Central memory CD8-positive, alpha-beta T cell (primary cell): ENCODE data around the gene KCNMA1.

ENCODE experiments used
- ATAC-seq: fragments of 150-1000 bp; cut with Tn5 transposase; replicated peaks from 2 replicates; pipeline ENCODE4 v1.10.0; 2022; ENCODE audit warnings: mild to moderate bottlenecking, moderate FRiP score, moderate number of reproducible peaks; ENCODE audit not compliant: poor library complexity, severe bottlenecking; ENCODE audit errors: extremely low read depth
- DNase-seq, 2 donors: peaks; one replicate each; pipeline ENCODE4 v3.0.0; 2021; ENCODE audit warnings: low spot score in 2 of 2
- H3K27ac Mint-ChIP-seq: one replicate; pipeline ENCODE4 v1.8.0; 2022; ENCODE audit warnings: low read depth, mild to moderate bottlenecking, moderate library complexity, mixed read lengths
- H3K27me3 Mint-ChIP-seq: one replicate; pipeline ENCODE4 v1.8.0; 2022; ENCODE audit warnings: mixed read lengths
- H3K36me3 Mint-ChIP-seq: one replicate; pipeline ENCODE4 v1.8.0; 2022; ENCODE audit warnings: mild to moderate bottlenecking, moderate library complexity, mixed read lengths; ENCODE audit not compliant: insufficient read depth
- H3K4me1 Mint-ChIP-seq: one replicate; pipeline ENCODE4 v1.8.0; 2022; ENCODE audit warnings: mixed read lengths
- H3K4me3 Mint-ChIP-seq: one replicate; pipeline ENCODE4 v1.8.0; 2022; ENCODE audit warnings: mild to moderate bottlenecking, moderate library complexity, mixed read lengths
- H3K9me3 Mint-ChIP-seq: one replicate; pipeline ENCODE4 v1.8.0; 2022; ENCODE audit warnings: mixed read lengths

KCNMA1 gene

GRCh38 chr10:77550378-77550777, 87.2 kb downstream of the KCNMA1 start:
- peaks cover 1% of the 10 kb centered on the region for H3K36me3 Mint-ChIP-seq
- DNase-seq = no peak
- no peak overlapping the region for H3K27ac Mint-ChIP-seq
- H3K4me1 Mint-ChIP-seq = no peaks in the 10 kb centered on the region
- H3K4me3 Mint-ChIP-seq = no peak overlapping the region
- no peak for ATAC-seq
- H3K27me3 Mint-ChIP-seq = peaks cover 19% of the 10 kb centered on the region
- no peaks in the 10 kb centered on the region for H3K9me3 Mint-ChIP-seq

- no peak overlapping the region for H3K4me3 Mint-ChIP-seq
- ATAC-seq = no peak
- H3K27ac Mint-ChIP-seq = no peak overlapping the region
- no peaks in the 10 kb centered on the region for H3K9me3 Mint-ChIP-seq
- peaks cover 1% of the 10 kb centered on the region for H3K36me3 Mint-ChIP-seq
- no peaks in the 10 kb centered on the region for H3K4me1 Mint-ChIP-seq
- peaks cover 36% of the 10 kb centered on the region for H3K27me3 Mint-ChIP-seq
- DNase-seq = no peak
These were observed 88.9 kb downstream of the KCNMA1 start for GRCh38 chr10:77548671-77549070.

- ATAC-seq (no peak), DNase-seq (no peak)
- peaks cover 41% of the 10 kb centered on the region for H3K27me3 Mint-ChIP-seq
- peaks cover 1% of the 10 kb centered on the region for H3K36me3 Mint-ChIP-seq
- no peak overlapping the region for H3K27ac Mint-ChIP-seq
- no peak overlapping the region for H3K4me3 Mint-ChIP-seq
- peaks cover 3% of the 10 kb centered on the region for H3K9me3 Mint-ChIP-seq
- H3K4me1 Mint-ChIP-seq = no peaks in the 10 kb centered on the region
These were observed 89.5 kb downstream of the KCNMA1 start for GRCh38 chr10:77548157-77548556.

GRCh38 chr10:77547307-77548050, 90.1 kb downstream of the KCNMA1 start:
- H3K27ac Mint-ChIP-seq = no peak overlapping the region
- H3K4me3 Mint-ChIP-seq = no peak overlapping the region
- peaks cover 1% of the 10 kb centered on the region for H3K36me3 Mint-ChIP-seq
- H3K9me3 Mint-ChIP-seq = peaks cover 6% of the 10 kb centered on the region
- H3K4me1 Mint-ChIP-seq = no peaks in the 10 kb centered on the region
- peaks cover 44% of the 10 kb centered on the region for H3K27me3 Mint-ChIP-seq
- ATAC-seq (no peak), DNase-seq (no peak)

GRCh38 chr10:77546042-77546441, 91.6 kb downstream of the KCNMA1 start:
- peaks cover 1% of the 10 kb centered on the region for H3K36me3 Mint-ChIP-seq
- H3K27me3 Mint-ChIP-seq = peaks cover 44% of the 10 kb centered on the region
- H3K4me3 Mint-ChIP-seq = no peak overlapping the region
- H3K4me1 Mint-ChIP-seq = no peaks in the 10 kb centered on the region
- H3K27ac Mint-ChIP-seq = no peak overlapping the region
- no peak for ATAC-seq
- DNase-seq = no peak
- peaks cover 6% of the 10 kb centered on the region for H3K9me3 Mint-ChIP-seq

GRCh38 chr10:77545585-77545984, 92.0 kb downstream of the KCNMA1 start:
- H3K9me3 Mint-ChIP-seq = peaks cover 6% of the 10 kb centered on the region
- H3K36me3 Mint-ChIP-seq = peaks cover 1% of the 10 kb centered on the region
- H3K4me1 Mint-ChIP-seq = no peaks in the 10 kb centered on the region
- H3K4me3 Mint-ChIP-seq = no peak overlapping the region
- ATAC-seq (no peak), DNase-seq (no peak)
- H3K27ac Mint-ChIP-seq = no peak overlapping the region
- peaks cover 44% of the 10 kb centered on the region for H3K27me3 Mint-ChIP-seq

- Mint-ChIP-seq H3K4me1 (no peaks in the 10 kb centered on the region), H3K36me3 (peaks cover 1% of the 10 kb centered on the region), H3K27me3 (peaks cover 44% of the 10 kb centered on the region), H3K9me3 (peaks cover 6% of the 10 kb centered on the region), H3K4me3 (no peak overlapping the region), H3K27ac (no peak overlapping the region)
- DNase-seq (no peak), ATAC-seq (no peak)
These were observed 93.0 kb downstream of the KCNMA1 start for GRCh38 chr10:77544617-77545016.

- Mint-ChIP-seq H3K27me3 (peaks cover 44% of the 10 kb centered on the region), H3K9me3 (peaks cover 6% of the 10 kb centered on the region), H3K4me3 (no peak overlapping the region), H3K36me3 (peaks cover 1% of the 10 kb centered on the region), H3K27ac (no peak overlapping the region), H3K4me1 (no peaks in the 10 kb centered on the region)
- no peak for DNase-seq
- ATAC-seq = no peak
These were observed 94.8 kb downstream of the KCNMA1 start for GRCh38 chr10:77542710-77543259.

GRCh38 chr10:77541944-77542343, 95.7 kb downstream of the KCNMA1 start:
- H3K9me3 Mint-ChIP-seq = peaks cover 6% of the 10 kb centered on the region
- no peak for ATAC-seq
- no peaks in the 10 kb centered on the region for H3K4me1 Mint-ChIP-seq
- H3K36me3 Mint-ChIP-seq = peaks cover 1% of the 10 kb centered on the region
- DNase-seq = no peak
- no peak overlapping the region for H3K4me3 Mint-ChIP-seq
- no peak overlapping the region for H3K27ac Mint-ChIP-seq
- peaks cover 41% of the 10 kb centered on the region for H3K27me3 Mint-ChIP-seq

- ATAC-seq = no peak
These were observed 96.4 kb downstream of the KCNMA1 start for GRCh38 chr10:77541247-77541646.

GRCh38 chr10:77539147-77539935, 98.3 kb downstream of the KCNMA1 start:
- no peak for ATAC-seq
- peaks cover 15% of the 10 kb centered on the region for H3K27me3 Mint-ChIP-seq
- DNase-seq = no peak
- peaks cover 6% of the 10 kb centered on the region for H3K9me3 Mint-ChIP-seq
- H3K27ac Mint-ChIP-seq = no peak overlapping the region
- H3K4me3 Mint-ChIP-seq = no peak overlapping the region
- H3K4me1 Mint-ChIP-seq = no peaks in the 10 kb centered on the region
- H3K36me3 Mint-ChIP-seq = no peaks in the 10 kb centered on the region

More at GRCh38 chr10:77541247-77541646, 96.4 kb downstream of the KCNMA1 start:
- Mint-ChIP-seq H3K27ac (no peak overlapping the region), H3K36me3 (peaks cover 1% of the 10 kb centered on the region), H3K4me3 (no peak overlapping the region), H3K27me3 (peaks cover 34% of the 10 kb centered on the region), H3K4me1 (no peaks in the 10 kb centered on the region), H3K9me3 (peaks cover 6% of the 10 kb centered on the region)
- no peak for DNase-seq

- Mint-ChIP-seq H3K9me3 (no peaks in the 10 kb centered on the region), H3K4me1 (no peaks in the 10 kb centered on the region), H3K4me3 (no peak overlapping the region), H3K27me3 (no peaks in the 10 kb centered on the region), H3K36me3 (no peaks in the 10 kb centered on the region), H3K27ac (no peak overlapping the region)
- ATAC-seq (no peak), DNase-seq (no peak)
These were observed 99.8 kb downstream of the KCNMA1 start for GRCh38 chr10:77537720-77538373.
